ENCODE results near the gene NTNG1.

NTNG1 gene

DNA sequence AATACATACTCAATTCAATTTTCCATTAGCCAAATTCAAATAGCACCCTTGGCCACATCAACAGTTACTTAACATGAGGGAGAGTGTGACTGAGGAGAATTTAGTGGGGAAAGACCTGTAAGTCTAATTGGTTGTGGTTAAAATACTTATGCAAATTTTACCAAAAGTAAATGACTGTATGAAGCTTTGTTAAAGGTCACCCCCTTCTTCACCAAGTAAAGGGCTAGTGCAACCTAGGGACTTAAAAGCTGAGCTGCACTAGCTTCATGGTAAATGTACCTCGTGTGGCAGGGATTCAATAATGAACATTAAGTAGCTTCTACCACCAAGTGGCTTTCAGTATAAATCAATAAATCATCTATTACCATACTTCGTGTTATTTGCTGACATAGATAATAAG lies 372.0 kb downstream of the NTNG1 start:
- DNase-seq (ENCODE audit: low read depth), result no peak

- no peak for DNase-seq (ENCODE audit: low read depth)
These were observed 374.0 kb downstream of the NTNG1 start for GRCh38 chr1:107514841-107515240.

- no peak for DNase-seq (ENCODE audit: low read depth)
These were observed 374.9 kb downstream of the NTNG1 start for GRCh38 chr1:107515702-107516101.

- DNase-seq (ENCODE audit: low read depth), result no peak
These were observed 382.2 kb downstream of the NTNG1 start for GRCh38 chr1:107523061-107523460.

GRCh38 chr1:107523736-107524135 lies 382.9 kb downstream of the NTNG1 start:
- no peak for DNase-seq (ENCODE audit: low read depth)

DNA sequence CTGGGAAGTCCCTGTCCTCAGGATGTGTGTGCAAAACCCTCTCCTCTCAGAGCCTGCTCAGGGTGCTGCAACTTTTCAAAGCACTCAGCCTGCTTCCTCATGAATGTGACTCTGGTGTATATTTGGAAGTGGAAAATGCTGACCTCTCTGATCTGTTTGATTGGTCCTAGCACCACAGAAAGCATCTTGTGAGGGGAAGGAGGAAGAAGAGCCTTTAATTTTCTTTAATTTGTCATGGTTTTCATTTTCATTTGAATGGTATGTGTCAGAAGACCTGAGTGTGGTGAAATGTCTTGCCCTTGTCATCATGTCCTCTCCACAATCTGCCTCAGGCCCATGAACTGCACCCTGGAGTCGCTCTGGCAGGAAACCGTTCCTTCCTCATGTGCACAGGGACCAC lies 383.5 kb downstream of the NTNG1 start:
- no peak for DNase-seq (ENCODE audit: low read depth)

DNA sequence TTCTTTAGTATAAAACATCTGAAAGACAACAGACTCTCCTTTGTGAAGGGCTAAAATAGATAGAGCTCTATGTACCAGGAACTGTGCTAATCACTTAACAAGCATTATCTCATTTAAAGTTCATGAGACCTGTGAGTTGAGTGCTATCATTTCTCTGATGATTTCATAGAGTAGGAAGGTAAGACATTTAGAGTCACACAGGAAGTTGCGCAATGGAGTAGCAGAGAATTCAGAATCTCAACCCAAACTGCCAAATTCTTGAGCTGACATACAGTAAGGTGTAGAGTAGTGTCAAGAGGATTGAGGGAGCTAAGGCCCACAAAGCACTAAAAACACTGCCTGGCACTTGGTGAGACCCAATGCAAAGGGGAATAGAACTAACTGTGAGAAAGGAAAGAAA lies 384.3 kb downstream of the NTNG1 start:
- DNase-seq (ENCODE audit: low read depth), result no peak

GRCh38 chr1:107525961-107526360 lies 385.1 kb downstream of the NTNG1 start:
- no peak for DNase-seq (ENCODE audit: low read depth)

DNA sequence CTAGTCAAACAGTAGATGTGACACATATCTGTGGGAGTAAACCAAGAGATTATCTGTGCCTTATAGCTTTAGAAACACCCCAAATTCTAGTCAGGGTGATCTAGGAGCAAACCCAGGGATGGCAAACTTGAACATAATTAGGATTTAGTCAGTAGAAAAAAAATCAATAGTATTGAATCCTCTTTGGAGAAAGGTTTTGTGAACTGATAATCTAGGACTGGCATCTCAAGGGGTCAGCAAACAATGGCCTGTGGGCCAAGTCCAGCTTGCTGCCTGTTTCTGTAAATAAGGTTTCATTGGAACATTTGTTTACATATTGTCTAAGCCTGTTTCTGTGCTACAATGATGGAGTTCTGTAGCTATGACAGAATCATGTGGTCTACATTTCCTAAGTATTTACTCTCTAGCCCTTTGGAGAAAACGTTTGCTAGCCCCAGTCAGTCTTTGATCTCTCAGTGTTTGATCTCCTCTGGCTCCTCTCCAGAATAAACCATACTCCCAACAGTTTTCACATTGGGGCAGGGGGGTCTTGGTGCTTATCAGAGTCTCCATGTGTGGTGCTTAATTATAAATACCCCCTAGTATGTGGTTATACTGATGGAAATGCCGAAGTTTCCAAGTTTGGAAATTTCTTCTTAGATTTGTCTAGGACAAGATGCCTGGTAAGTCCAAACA lies 385.8 kb downstream of the NTNG1 start:
- DNase-seq (ENCODE audit: low read depth), result no peak

DNA sequence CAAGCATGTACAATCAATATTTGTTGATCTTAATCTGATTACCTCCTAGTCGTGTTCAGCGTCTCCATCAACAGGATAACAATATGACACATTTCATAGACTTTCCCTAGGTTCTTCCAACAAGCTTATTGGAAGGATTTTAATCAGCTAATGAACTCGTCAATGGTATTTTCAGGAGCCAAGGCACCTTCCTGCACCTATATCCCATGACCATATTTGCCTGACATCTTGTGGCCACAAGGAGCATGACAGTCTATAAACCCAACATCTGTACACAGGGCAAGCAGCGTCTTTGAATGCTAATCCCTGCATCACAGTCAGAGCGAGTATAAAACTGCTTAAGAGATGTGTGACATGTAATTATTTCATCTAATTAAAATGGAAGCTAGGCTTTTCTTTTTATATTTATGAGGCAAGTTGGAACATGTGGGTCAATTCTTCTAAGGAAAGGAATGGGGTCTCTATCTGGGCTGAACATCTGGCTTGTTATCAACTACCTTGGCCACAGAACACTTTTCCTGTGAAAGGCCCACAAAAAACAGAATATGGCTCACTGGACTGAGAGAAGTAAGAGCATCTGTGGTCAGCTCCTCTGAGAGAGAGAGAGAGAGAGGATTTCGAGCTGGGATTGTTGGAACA lies 388.8 kb downstream of the NTNG1 start:
- no peak for DNase-seq (ENCODE audit: low read depth)

DNA sequence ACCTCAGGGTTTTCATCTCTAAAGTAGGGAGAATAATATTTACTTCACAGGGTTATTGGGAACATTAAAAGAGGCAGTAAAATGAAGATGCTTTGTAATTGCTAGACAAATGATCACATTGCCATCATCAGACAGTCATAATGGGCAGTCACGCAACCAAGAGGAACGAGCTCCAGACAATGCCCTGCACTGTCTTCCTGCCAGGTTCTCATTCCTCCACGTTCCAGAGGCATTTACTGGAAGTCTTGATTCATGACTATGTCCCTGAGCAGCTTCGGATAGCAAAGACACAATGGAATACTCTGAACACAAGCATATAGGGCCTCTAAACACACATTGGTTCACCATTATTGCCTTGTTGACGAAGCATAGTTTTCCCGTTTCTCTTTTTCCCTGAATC lies 389.7 kb downstream of the NTNG1 start:
- no peak for DNase-seq (ENCODE audit: low read depth)

GRCh38 chr1:107531065-107531908 lies 390.4 kb downstream of the NTNG1 start:
- no peak for DNase-seq (ENCODE audit: low read depth)

DNA sequence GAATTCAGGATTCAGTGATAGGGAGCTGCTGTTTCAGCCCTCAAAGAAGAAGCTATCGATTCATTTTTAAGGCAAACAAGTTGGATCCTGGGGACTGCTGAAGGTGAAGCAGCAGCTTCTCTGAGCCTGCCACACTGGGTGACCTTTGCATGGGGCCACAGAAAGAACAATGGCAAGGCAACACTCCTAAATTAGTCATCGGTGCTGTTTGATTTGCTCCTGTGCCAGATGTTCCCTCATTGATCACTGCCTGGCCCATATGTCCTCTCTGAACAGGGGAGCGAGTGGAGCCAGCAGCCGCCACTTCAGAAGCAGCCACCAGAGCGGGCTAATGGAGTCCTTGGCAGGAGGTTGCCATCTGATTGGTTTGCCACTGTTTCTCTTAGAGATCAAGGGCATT lies 391.5 kb downstream of the NTNG1 start:
- DNase-seq (ENCODE audit: low read depth), result no peak

Data from activated T-cell treated with anti-CD3 and anti-CD28 coated beads for 48 hours (primary cell).